SKM-1 treated with dmso at 0.1 percent for 144 hours (cell line): ENCODE measurements around the gene PHF21A.
"Not testable (repeated sequence)": the region's sequence is repeated elsewhere in the genome, so short reads cannot be mapped to it uniquely, and the experiment has no call there.

Experiments used
- DNase-seq: peaks from one replicate; lab custom pipeline; 2025; ENCODE audit not compliant: unreplicated experiment; lab: John Stamatoyannopoulos, UW

The PHF21A gene

DNA sequence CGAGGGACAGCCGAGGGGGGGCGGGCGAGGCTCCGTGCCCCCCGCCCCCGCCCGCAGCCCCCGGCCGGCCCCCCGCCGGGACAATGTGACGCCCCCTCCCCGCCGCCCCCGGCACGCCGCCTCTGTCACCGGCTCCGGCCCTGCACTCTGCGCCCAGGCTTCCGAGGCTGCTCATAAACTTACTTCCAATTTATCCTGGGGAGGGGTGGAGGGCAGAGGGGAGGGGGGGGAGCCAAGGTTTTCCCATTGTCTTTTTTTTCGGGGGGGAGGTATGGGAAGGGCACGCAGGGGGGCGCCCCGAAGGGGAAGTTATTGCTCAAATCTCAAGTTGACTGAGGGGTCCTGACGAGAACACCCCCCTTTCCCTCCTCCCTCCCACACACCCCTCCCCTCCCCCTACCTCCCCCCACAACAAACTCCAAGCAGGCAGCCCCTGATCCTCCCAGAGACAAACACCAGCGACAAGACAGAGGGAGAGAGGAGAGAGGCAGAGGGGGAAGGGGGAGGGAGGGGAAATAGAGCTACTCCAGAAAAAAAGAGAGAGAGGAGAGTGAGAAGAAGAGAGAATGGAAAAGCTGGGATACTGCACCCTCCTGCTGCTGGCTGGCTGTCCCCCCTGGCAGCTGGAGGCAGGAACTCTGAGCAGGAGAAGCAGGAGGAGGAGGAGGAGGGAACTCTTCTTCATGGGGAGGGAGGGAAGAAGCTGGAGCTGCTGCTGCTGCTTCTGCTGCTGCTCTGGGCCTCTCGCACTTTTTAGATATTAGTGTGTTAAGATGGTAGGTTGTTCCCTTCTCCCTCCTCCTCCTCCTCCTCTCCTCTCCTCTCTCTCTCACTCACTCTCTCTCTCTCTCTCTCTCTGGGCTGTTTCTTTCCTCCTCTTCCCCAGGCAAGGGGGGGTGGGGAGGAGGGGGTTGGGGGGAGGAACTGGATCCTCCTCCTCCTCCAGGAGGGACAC is 631 bp downstream of the PHF21A start:
- peak; percentile 65 for DNase-seq

DNA sequence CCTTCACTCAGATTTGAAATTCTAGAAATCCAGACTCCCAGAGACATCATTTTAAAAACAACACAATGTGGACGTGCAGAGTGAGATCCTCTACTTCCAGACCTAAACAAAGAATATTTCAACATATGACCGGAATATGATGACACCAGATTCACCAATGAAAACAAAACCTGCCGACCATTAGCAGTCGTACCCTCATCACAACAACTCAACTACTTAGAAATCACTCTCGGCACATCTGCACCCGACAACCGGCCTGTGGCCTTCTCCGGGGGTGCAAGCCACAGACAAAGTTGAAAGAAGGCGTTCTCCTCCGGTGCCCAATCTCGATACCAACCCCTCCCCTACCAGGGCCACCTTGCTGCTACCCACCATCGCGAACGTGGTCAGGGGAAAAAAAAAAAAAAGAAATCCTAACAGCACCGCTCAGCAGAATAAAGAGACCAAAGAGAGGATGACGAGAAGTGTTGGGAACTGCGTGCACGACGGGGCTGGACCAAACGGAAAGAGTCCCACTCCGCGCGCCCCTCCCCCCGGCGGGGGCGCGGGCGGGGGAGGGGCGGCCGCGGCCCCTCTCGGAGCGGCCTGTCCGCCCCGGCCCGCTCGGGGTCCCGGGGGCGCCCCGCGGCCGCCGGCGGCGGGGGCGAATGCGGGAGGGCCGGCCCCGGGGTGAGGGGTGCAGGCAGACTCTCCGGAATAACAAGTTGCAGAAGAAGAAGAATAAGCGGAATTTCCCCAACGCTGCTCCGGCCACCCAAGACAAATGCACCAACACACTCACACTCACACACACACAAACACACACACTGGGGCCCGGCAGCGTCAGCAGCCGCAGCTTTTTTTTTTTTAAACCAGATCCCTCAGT is 1.7 kb downstream of the PHF21A start:
- peak; percentile 77 for DNase-seq

DNA sequence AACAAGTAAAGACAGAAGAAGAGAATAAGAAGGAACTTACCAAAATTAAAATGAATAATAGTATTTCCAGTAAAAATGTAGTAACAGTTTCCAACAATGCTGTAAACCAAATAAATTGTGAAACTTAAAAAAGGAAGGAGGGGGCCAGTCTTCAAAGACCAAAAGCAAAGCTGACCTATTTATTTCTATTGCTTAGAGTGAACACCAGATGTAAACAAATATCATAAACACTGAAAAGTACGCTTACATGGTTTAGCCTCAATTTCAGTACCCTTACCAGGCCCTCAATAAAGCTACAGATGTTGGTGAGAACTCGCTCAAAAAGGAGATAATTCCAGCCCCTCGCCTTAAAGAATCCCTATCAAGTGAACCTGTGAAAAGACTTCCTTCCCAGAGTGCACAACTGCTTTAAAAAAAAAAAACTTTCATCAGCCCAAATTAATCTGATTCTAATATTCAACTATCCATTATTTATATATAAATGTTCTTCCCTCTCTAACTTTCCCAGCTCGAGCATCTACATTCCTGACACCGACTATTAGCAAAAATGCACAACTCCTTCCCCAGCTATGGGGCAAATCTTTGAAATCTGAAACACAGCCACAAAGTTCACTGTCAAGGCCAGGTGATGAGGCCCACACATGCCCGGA is 2.4 kb downstream of the PHF21A start:
- no peak for DNase-seq

DNA sequence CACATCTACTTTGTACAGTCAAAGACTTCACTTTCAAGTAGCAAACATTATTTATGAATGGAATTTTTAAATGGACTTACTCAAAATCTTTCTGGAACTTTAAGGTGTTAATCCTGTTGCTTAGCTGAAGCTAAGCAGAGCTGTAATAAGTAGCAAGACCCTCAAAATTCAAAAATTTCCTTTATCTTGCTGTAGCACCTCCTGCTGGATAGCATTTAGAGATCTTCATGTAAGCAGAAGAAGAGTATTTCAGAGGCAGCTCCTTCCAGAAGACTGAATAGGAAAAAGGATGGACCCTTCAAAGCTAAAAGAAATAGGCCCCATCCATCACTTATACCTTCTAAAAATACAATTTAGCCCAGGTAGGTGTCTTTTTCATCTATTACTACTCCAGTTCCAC is 3.4 kb downstream of the PHF21A start:
- peak; percentile 53 for DNase-seq

DNA sequence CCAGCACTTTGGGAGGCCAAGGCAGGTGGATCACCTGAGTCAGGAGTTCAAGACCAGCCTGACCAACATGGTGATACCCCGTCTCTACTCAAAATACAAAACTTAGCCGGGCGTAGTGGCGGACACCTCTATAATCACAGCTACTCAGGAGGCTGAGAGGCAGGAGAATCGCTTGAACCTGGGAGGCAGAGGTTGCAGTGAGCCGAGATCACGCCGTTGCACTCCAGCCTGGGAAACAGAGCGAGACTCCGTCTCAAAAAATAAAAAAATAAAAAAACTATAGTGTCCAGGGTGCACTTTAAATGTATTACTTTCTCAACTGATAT is 4.6 kb downstream of the PHF21A start:
- DNase-seq = not testable (repeated sequence)

DNA sequence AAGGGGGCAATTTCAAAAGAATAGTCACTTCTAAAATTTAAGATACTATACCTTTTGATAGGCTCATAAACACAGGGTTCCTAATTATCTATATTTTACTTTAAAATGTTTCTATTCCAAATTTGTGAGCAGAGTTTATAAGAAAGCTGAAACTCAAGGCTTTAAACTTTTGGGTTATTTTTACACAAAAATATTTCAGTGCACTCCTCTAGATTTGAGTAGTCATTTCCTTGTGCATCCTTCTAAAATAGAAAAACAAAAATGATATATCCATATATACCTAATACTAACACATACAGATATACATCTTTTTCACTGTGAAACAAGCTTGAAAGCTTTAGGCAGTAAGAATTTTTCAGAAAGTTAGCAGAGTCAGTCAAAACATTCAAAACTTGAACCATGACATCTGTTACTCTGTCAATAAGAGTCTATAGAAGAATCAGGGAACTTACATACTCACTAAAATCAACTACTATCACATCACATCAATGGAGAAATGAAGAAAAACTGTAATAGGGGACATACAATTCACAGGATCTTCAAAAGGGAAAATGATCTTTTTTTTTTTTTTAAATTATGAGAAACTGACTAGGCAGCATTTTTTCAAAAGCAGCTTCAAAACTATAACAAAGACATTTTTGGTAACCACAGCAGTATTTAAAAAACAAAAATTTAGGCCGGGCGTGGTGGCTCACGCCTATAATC is 5.1 kb downstream of the PHF21A start:
- no peak for DNase-seq

DNA sequence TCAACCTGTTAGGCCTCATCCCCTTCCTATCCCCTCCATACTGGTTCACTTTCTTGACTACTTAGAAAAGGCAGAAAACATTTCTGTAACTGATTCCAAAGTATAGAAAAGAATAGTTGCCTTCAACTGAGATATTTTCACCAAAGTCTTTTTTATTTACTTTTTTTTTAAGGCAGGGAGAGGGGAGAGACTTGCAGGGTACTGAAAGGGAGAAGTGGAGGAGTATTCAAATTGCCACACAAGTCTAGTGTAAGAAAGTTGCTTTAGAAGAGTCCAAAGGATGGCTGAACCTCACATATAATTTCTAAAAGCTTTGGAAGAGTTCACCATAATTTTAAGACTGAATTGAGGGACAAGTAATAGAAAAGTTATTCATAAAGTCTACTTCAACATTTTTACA is 6.3 kb downstream of the PHF21A start:
- DNase-seq = no peak

DNA sequence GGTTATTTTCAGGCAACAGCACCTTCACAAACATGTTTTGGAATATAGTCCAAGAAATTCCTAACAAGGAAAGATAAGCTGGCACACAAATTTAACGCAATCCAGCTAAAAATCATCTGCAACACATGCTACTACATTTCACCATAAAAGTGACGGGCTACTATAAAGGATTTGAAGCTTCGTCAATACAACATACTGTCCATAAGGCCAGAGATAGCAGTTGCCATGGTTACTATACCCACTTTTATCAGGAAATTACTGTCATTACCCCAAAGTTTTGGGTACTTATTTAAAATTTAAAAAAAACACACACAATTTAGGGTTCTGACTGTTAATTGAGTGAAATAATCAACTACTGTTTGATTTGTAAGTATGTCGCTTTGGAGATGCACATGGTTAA is 6.9 kb downstream of the PHF21A start:
- DNase-seq = no peak

DNA sequence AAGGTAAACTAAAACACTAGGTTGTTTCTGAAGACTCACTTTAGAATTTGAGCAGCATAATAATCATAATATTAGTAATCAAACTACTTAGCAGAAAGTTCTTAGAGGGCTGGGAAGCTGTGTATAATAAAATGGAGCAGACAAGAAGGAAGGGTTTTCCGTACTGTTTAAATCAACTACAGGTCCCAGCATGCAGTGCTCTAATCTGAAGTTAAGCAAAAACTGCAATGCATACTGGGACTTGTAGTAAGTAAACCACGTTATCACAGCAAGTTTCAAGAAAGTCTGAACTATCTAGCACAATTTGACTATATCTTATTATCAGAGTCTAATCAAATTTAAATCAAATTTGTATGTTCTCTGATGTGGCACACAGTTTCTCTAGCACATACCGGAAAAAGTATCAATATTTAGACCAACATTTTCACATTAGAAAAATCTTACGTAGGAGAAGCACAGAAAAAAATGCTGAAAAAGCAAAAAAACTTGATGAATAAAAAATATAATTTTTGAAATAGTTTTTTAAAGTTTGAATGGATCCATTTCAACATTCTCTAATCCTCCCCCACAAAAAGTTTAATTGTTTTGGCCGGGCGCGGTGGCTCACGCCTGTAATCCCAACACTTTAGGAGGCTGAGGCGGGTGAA is 8.2 kb downstream of the PHF21A start:
- peak; percentile 80 for DNase-seq

DNA sequence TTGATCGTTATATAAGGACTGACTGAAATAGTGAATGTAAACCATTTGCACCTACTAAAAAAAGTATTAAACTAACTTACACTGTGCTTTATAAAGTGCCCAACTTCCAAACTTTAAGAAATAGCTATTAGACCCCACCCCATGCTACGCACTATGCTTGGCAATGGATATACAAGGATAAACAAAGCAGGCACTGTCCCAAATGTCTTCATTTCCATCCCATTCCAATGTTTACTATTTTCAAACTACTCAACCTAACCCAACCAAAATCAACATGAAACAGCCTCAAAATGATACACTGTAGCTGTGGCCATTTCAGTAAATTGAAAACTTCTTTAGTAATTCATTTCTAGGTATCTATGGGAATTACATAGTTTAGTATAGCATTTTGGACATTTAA is 12.5 kb downstream of the PHF21A start:
- no peak for DNase-seq

DNA sequence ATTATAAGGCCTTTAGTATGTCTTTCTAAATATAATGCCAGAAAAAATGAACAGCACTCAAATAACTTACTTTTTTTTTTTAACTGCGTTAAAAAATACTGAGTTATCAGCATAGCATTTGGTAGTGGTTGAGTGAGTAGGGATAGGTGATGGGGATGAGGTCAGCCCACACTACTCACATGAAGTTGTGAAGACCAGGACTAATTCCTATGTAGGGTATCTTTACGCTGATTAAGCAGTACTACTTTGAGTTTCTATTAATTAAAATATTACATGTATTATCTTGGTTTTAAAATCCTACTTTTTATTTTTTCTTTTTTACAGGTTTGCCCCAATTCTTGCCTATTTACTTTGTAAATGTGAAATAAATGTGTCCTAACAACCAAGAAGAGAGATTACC is 13.5 kb downstream of the PHF21A start:
- DNase-seq = no peak

DNA sequence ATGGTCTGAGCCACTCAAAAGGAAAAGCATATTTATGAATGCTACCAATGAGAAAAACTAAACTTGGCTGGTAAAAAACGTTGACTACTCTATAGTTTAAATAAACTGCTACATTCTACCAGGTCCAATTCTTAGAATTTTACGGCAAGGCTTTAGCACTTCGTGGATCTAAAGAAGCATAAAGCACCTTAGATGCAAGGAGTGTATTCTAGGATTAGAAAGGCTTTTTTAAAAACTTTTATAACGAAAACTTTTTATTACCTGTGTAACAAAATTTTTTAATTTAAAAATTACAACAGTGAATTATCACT is 13.9 kb downstream of the PHF21A start:
- no peak for DNase-seq

DNA sequence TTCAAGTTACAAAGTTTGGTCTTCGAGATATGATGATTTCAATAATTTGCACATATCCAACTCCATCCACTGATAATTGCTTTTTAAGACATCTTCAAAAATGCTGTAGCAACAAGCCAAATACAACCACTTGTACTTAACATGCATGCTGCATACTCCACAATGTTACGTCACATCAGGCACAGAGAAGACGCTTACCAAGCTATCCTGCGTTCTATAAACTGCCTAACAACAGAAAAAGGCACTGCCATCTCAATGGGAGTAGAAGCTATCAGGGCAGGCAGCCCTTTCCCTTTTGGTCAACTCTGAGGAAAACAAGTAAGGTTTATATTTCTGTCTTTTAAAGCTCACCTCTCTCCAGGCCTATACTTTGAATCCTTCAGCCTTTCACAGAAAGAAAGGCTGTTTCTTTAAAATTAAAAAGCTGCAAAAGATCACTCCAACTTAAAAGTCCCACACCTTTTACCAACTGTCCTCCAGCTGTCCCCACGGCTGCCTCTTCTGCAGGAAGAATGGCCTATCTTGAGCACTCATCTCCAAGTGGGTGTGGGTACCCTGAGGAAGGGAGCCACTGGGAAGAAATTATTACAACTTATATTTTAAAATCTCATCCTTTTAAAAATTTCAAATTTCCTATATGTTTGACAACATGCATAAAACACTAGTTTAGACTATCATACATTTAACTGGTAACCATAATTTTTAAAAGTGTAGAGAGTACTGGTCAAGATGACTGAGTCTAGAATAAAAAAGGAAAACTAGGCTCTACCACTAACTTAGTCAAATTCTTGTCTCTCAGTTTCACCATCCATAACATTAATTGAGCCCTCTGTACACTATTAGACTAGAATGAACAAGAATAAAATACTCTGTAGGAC is 14.5 kb downstream of the PHF21A start:
- no peak for DNase-seq

DNA sequence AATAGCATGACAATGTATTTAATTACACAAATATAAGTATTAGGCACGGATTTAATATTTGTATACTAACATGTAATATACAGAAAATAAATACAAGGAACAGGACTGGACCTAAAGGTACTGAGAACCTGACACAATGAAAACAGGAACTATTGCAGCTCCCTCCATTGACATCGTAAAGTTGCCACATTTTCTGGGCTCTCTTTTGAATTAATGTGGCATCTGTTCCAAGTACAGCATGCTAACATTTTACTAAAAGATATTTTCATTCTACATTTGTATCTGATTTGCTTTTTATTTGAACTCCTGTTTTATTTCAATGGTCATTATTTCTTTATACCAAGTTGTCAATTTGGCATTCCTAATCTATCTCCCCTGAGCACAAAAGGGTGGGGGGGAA is 15.3 kb downstream of the PHF21A start:
- peak; percentile 15 for DNase-seq

DNA sequence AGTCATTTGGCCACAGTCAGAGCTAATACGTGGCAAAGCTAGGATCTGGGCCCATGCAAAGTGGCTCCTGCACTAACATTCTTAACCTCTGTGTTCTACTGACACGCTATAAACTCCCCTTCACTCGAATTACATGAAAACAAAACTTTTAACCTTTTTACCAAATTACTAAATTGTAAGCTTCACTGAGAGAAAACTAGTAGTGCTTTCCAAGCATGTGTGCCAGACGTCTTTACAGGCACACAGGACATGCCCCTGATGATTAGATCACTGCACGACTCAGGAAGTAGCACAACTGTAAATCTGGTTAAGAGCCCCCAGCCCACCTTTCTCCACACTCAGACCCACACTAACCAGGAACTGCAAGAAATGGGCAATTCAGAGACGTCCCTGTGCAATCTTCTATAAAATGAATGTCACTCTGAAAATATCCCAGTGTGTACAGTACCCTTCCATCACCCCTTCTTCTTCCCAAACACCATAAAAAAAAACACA is 16.1 kb downstream of the PHF21A start:
- DNase-seq = no peak

DNA sequence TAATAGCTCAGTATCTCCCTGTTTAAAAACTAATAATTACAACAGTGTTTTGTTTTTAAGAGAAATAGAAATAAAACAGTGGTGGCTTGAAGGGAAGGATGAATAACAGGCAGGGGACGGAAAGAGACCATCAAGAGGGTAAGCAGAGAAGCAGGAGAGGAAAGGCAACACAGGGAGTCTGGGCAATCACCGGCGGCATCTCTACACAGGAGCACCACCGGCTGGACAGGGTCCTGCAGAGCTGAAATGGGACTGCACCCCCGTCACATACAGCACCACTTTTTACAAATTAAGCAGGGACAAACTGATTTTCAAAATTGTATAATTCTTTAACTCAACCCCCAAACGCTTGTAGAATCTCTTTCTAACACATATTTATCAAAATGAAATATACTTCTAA is 18.4 kb downstream of the PHF21A start:
- DNase-seq = no peak

DNA sequence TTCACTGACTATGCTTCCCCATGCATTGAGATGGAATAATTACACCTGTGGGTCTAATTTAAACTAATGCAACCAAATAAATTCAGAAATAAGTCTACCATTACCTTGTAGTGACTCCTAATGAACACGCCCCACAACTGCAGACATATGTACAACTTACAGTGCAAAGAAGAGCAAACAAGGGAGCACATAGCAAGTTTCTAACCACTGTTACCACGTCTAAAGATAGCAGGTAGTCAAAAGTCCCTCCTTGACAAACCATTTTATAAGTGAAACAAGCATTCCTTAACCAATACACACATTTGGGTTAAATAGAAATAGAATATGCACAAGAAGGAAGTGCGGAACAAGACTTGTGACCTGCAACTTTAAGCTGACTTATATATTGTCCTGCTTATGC is 20.6 kb downstream of the PHF21A start:
- DNase-seq = no peak

DNA sequence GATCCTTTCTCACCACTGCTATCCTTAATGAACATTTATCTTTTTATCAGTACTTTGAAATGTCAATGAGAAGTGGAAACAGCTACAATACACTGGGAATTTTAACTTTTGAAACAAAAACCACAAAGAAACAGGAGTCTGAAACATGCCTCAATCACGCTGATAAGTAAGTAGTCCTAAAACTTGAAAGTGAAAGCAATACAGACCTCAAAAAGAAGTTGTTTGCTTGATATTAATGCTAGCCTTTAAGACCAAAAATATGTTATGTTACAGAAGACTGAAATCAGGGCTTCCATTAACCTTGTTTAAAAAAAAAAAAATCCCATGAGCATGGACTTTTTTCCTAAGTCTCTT is 21.3 kb downstream of the PHF21A start:
- DNase-seq = no peak

DNA sequence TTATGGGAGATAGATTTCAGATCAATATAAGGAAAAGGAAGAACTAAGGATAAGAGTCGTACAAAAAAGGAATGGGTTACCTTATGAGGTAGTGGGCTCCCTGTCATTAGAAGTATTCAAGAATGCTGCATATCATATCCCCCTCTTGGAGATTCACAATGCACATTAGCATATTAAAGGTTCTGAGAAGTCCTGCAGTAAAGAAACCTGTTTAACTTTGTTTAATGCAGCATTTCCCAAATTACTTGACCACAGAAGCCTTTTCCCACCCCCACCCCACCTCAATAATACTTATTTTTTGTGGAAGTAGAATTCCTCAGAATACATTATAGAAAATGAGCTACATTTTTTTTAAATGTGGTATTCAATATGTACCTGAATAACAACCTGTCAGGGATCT is 30.9 kb downstream of the PHF21A start:
- DNase-seq = no peak

DNA sequence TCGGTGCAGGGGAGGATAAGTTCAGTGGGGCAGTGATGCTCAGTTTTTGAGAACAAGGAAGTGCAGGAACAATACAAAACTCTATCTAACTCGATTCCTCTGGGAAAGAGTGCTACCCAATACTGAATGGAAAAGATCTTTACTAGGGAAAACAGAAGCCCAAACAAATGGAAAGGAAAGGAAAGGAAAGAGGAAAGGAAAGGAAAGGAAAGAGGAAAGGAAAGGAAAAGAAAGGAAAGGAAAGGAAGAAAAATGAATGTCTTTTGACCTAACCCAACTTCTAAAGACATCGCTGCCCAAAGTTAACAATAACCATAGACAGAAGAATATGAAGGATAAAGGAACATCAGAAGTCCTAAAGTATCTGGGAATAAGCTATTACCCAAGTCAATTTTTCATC is 41.6 kb downstream of the PHF21A start:
- DNase-seq = no peak
